ENCODE results near the gene CALB2.
"Not testable (repeated sequence)": the region's sequence is repeated elsewhere in the genome, so short reads cannot be mapped to it uniquely, and the experiment has no call there.

CALB2 gene, protein sequence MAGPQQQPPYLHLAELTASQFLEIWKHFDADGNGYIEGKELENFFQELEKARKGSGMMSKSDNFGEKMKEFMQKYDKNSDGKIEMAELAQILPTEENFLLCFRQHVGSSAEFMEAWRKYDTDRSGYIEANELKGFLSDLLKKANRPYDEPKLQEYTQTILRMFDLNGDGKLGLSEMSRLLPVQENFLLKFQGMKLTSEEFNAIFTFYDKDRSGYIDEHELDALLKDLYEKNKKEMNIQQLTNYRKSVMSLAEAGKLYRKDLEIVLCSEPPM

GRCh38 chr16:71358464-71358998 lies at the start of gene CALB2:
CALB2 (plus strand) TSS chr16:71358723; CDS start chr16:71358793, 70 bp downstream.
- no peak for DNase-seq (ENCODE audit: low read depth, low spot score)
- POLR2A ChIA-PET: no interaction called here
- CTCF ChIA-PET: interaction anchor here (0.7 to 4.2 kb wide), 14 partner anchors 9 to 591 kb away, joined by 3 to 28 read pairs (median 4); no protein-coding TSS in a partner anchor
- TF ChIP-seq CTCF (IDR thresholded peaks at IDR 0.05; ENCODE audit: insufficient read depth, low read length, missing control alignments): peak; percentile 82
- peak within 1 kb of the TSS; percentile 44 for H3K4me3 ChIP-seq (ENCODE audit: low read depth, low read length)

- DNase-seq (ENCODE audit: low read depth, low spot score): no peak
- TF ChIP-seq CTCF (IDR thresholded peaks at IDR 0.05; ENCODE audit: insufficient read depth, low read length, missing control alignments): peak; percentile 71
- ChIA-PET CTCF (interaction anchor here (0.6 to 3.2 kb wide), 22 partner anchors 9 to 532 kb away, joined by 3 to 29 read pairs (median 4); no protein-coding TSS in a partner anchor), POLR2A (no interaction called here)
- no peak overlapping the region for H3K4me3 ChIP-seq (ENCODE audit: low read depth, low read length)
These were observed 46.9 kb upstream of the CALB2 start for GRCh38 chr16:71311553-71312158.

DNA sequence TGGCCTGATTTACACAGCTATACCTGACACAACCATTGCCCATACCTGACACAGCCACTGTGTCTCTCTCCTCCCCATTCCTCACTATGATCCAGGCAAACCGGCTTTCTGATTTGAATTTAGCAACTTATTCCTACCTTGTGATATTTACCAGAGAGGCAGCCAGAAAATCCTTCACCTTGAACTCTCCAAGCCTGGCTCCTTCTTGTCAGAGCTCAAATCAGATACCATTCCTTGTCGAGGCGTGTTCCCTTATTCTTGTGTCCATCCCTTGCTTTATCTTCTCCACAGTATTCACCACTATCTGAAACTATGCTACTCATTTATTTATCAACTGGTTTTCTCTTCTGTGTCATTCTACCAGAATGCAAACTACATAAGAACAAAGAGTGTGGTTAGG lies 44.9 kb upstream of the CALB2 start:
- CTCF ChIA-PET; POLR2A ChIA-PET; DNase-seq (ENCODE audit: low read depth, low spot score); H3K4me3 ChIP-seq (ENCODE audit: low read depth, low read length): not testable (repeated sequence)

GRCh38 chr16:71315269-71315668 lies 43.3 kb upstream of the CALB2 start:
- H3K4me3 ChIP-seq (ENCODE audit: low read depth, low read length): no peak overlapping the region
- DNase-seq (ENCODE audit: low read depth, low spot score): no peak
- CTCF ChIA-PET: interaction anchor here (1.2 kb wide), 1 partner anchor 19 kb away, joined by 4 read pairs; no protein-coding TSS in a partner anchor
- TF ChIP-seq CTCF (IDR thresholded peaks at IDR 0.05; ENCODE audit: insufficient read depth, low read length, missing control alignments): no peak
- POLR2A ChIA-PET: no interaction called here

GRCh38 chr16:71319999-71320398 lies 38.5 kb upstream of the CALB2 start:
- ChIA-PET POLR2A (no interaction called here), CTCF (interaction anchor here (0.9 to 1.5 kb wide), 2 partner anchors 38 to 43 kb away, joined by 3 read pairs; no protein-coding TSS in a partner anchor)
- no peak for DNase-seq (ENCODE audit: low read depth, low spot score)
- TF ChIP-seq CTCF (IDR thresholded peaks at IDR 0.05; ENCODE audit: insufficient read depth, low read length, missing control alignments): no peak
- no peak overlapping the region for H3K4me3 ChIP-seq (ENCODE audit: low read depth, low read length)

GRCh38 chr16:71327720-71328119 lies 30.8 kb upstream of the CALB2 start:
- POLR2A ChIA-PET: no interaction called here
- no peak for DNase-seq (ENCODE audit: low read depth, low spot score)
- no peak overlapping the region for H3K4me3 ChIP-seq (ENCODE audit: low read depth, low read length)
- TF ChIP-seq CTCF (IDR thresholded peaks at IDR 0.05; ENCODE audit: insufficient read depth, low read length, missing control alignments): no peak
- CTCF ChIA-PET: interaction anchor here (1.7 to 1.8 kb wide), 2 partner anchors 16 to 17 kb away, joined by 5 to 10 read pairs; no protein-coding TSS in a partner anchor
